Fibroblast of mammary gland (primary cell): Measurements from ENCODE around the gene PEAK3.

ENCODE experiments used
- DNase-seq: peaks from one replicate; pipeline ENCODE4 v3.0.0-alpha.2; 2010; ENCODE audit warnings: low read depth
- H3K4me3 ChIP-seq: 2 replicates; pipeline ENCODE4 v1.5.1; 2011; ENCODE audit warnings: low read depth, mild to moderate bottlenecking, low read length, moderate library complexity; ENCODE audit not compliant: control insufficient read depth
- TF ChIP-seq, protein P1 (sequence below): conservative IDR thresholded peaks from 2 replicates; pipeline ENCODE4 v1.5.1; 2011; ENCODE audit warnings: low read depth, low read length, inconsistent platforms; ENCODE audit not compliant: control insufficient read depth, insufficient read depth

PEAK3 gene

GRCh38 chr19:2296141-2296540 lies 14.2 kb upstream of the PEAK3 start:
- TF ChIP-seq, protein P1, sequence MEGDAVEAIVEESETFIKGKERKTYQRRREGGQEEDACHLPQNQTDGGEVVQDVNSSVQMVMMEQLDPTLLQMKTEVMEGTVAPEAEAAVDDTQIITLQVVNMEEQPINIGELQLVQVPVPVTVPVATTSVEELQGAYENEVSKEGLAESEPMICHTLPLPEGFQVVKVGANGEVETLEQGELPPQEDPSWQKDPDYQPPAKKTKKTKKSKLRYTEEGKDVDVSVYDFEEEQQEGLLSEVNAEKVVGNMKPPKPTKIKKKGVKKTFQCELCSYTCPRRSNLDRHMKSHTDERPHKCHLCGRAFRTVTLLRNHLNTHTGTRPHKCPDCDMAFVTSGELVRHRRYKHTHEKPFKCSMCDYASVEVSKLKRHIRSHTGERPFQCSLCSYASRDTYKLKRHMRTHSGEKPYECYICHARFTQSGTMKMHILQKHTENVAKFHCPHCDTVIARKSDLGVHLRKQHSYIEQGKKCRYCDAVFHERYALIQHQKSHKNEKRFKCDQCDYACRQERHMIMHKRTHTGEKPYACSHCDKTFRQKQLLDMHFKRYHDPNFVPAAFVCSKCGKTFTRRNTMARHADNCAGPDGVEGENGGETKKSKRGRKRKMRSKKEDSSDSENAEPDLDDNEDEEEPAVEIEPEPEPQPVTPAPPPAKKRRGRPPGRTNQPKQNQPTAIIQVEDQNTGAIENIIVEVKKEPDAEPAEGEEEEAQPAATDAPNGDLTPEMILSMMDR: no peak

DNA sequence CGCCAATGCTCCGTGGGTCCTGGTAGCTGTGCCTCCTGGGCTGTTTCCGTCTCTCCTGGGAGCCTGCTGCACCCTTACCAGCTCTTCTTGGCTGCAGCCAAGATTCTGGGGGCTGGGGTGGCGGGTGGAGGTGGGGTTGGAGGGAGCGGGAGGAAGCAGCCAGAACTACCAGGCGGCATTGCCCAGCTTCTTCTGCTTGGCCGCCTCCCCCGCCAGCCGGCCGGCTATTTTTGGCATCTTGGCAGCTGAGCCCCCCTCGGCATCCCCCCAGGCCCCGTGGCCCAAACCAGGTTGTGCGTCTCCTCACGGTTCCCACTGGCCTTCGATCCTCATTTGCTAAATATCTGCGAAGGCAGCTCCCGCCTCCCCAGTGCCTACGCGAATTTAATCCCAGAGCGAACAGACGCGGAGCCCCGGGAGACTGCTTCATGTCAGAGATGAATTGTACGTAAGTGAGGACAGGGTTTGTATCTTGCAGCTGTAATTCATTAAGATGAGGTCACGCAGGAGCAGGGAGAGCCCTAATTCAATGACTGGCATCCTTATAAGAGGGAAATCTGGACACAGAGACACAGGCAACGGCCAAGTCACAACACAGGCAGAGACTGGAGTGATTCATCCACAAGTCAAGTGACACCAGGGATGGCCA lies 12.8 kb upstream of the PEAK3 start:
- peak; percentile 96 for DNase-seq
- TF ChIP-seq, protein P1: no peak
- no peak overlapping the region for H3K4me3 ChIP-seq

More at GRCh38 chr19:2296141-2296540, 14.2 kb upstream of the PEAK3 start:
- H3K4me3 ChIP-seq: no peak overlapping the region
- DNase-seq: no peak

GRCh38 chr19:2291185-2291751 lies 9.3 kb upstream of the PEAK3 start:
- TF ChIP-seq, protein P1: no peak
- no peak overlapping the region for H3K4me3 ChIP-seq
- no peak for DNase-seq

GRCh38 chr19:2290441-2291184 lies 8.6 kb upstream of the PEAK3 start:
- TF ChIP-seq, protein P1: no peak
- H3K4me3 ChIP-seq: no peak overlapping the region
- no peak for DNase-seq

GRCh38 chr19:2289714-2290435 lies 7.9 kb upstream of the PEAK3 start:
- no peak for DNase-seq
- no peak overlapping the region for H3K4me3 ChIP-seq
- TF ChIP-seq, protein P1: no peak

GRCh38 chr19:2288818-2289713 lies 7.1 kb upstream of the PEAK3 start:
- H3K4me3 ChIP-seq: no peak overlapping the region
- no peak for DNase-seq
- TF ChIP-seq, protein P1: no peak
